Measurements from ENCODE around the gene CCNF.

The CCNF gene

GRCh38 chr16:2490190-2491105 is 61.2 kb downstream of the CCNF start:
- Mint-ChIP-seq H3K27me3 (ENCODE audit: low read depth) (no peaks in the 10 kb centered on the region), H3K4me3 (no peak overlapping the region), H3K27ac (peak overlapping the region; percentile 74 to 95 (median 90)), H3K36me3 (ENCODE audit: low read depth) (no peaks in the 10 kb centered on the region), H3K9me3 (no peaks in the 10 kb centered on the region), H3K4me1 (peaks cover 22% of the 10 kb centered on the region)
- TF ChIP-seq CTCF (IDR thresholded peaks at IDR 0.05; ENCODE audit: unreplicated experiment in 3 of 3): no peak

GRCh38 chr16:2492292-2492691 is 63.0 kb downstream of the CCNF start:
- Mint-ChIP-seq H3K4me1 (peaks cover 10% of the 10 kb centered on the region), H3K27me3 (ENCODE audit: low read depth) (no peaks in the 10 kb centered on the region), H3K36me3 (ENCODE audit: low read depth) (peaks cover under 1% of the 10 kb centered on the region), H3K9me3 (no peaks in the 10 kb centered on the region), H3K4me3 (peak overlapping the region in 1 of 3 experiments; percentile 46), H3K27ac (peak overlapping the region; percentile 91 to 98 (median 94))
- no peak for TF ChIP-seq CTCF (IDR thresholded peaks at IDR 0.05; ENCODE audit: unreplicated experiment in 3 of 3)

GRCh38 chr16:2493605-2494004 is 64.4 kb downstream of the CCNF start:
- Mint-ChIP-seq H3K4me1 (peaks cover 8% of the 10 kb centered on the region), H3K4me3 (no peak overlapping the region), H3K27ac (peak overlapping the region; percentile 28 to 78 (median 31)), H3K9me3 (no peaks in the 10 kb centered on the region), H3K27me3 (ENCODE audit: low read depth) (no peaks in the 10 kb centered on the region), H3K36me3 (ENCODE audit: low read depth) (peaks cover 6% of the 10 kb centered on the region)
- no peak for TF ChIP-seq CTCF (IDR thresholded peaks at IDR 0.05; ENCODE audit: unreplicated experiment in 3 of 3)

- Mint-ChIP-seq H3K36me3 (ENCODE audit: low read depth) (peaks cover 6% of the 10 kb centered on the region), H3K27me3 (ENCODE audit: low read depth) (no peaks in the 10 kb centered on the region), H3K27ac (no peak overlapping the region), H3K4me1 (peaks cover 8% of the 10 kb centered on the region), H3K9me3 (no peaks in the 10 kb centered on the region), H3K4me3 (no peak overlapping the region)
- no peak for TF ChIP-seq CTCF (IDR thresholded peaks at IDR 0.05; ENCODE audit: unreplicated experiment in 3 of 3)
Observed at GRCh38 chr16:2494616-2495015, 65.4 kb downstream of the CCNF start.

GRCh38 chr16:2495041-2495440 is 65.8 kb downstream of the CCNF start:
- Mint-ChIP-seq H3K4me1 (peaks cover 8% of the 10 kb centered on the region), H3K27me3 (ENCODE audit: low read depth) (no peaks in the 10 kb centered on the region), H3K27ac (no peak overlapping the region), H3K4me3 (no peak overlapping the region), H3K36me3 (ENCODE audit: low read depth) (peaks cover 6% of the 10 kb centered on the region), H3K9me3 (no peaks in the 10 kb centered on the region)
- no peak for TF ChIP-seq CTCF (IDR thresholded peaks at IDR 0.05; ENCODE audit: unreplicated experiment in 3 of 3)

Data from nephron (organoid).